ENCODE data around the gene FUT2.
"Not testable (repeated sequence)": the region's sequence is repeated elsewhere in the genome, so short reads cannot be mapped to it uniquely, and the experiment has no call there.

Gene FUT2

GRCh38 chr19:48695743-48696352 is at the start of gene FUT2:
TSS of gene FUT2 (plus strand) at chr19:48695971. CDS start at chr19:48702957, 6,986 bp downstream.
- DNase-seq, result no peak

- peak; percentile 84 for DNase-seq
Observed at GRCh38 chr19:48646001-48646721, 49.6 kb upstream of the FUT2 start, which contains the start of gene CA11. TSS of gene CA11 (minus strand) at chr19:48646187. CDS start at chr19:48645632, 555 bp downstream.

GRCh38 chr19:48646722-48647216 is 49.0 kb upstream of the FUT2 start:
- no peak for DNase-seq

- DNase-seq, result no peak
Observed at GRCh38 chr19:48648134-48648533, 47.6 kb upstream of the FUT2 start.

- DNase-seq, result no peak
Observed at GRCh38 chr19:48650974-48651682, 44.6 kb upstream of the FUT2 start.

- no peak for DNase-seq
Observed at GRCh38 chr19:48651683-48652048, 44.1 kb upstream of the FUT2 start.

- DNase-seq, result peak; percentile 50
Observed at GRCh38 chr19:48654299-48655059, 41.3 kb upstream of the FUT2 start.

- DNase-seq, result no peak
Observed at GRCh38 chr19:48656840-48657474, 38.8 kb upstream of the FUT2 start.

GRCh38 chr19:48657828-48658227 is 37.9 kb upstream of the FUT2 start:
- DNase-seq, result not testable (repeated sequence)

- DNase-seq, result no peak
Observed at GRCh38 chr19:48658483-48658882, 37.3 kb upstream of the FUT2 start.

- no peak for DNase-seq
Observed at GRCh38 chr19:48659768-48660167, 36.0 kb upstream of the FUT2 start.

GRCh38 chr19:48660852-48661710 is 34.7 kb upstream of the FUT2 start:
- peak; percentile 32 for DNase-seq

- no peak for DNase-seq
Observed at GRCh38 chr19:48661711-48662090, 34.1 kb upstream of the FUT2 start.

GRCh38 chr19:48663667-48664066 is 32.1 kb upstream of the FUT2 start:
- DNase-seq, result no peak

- no peak for DNase-seq
Observed at GRCh38 chr19:48664476-48664875, 31.3 kb upstream of the FUT2 start.

- DNase-seq, result no peak
Observed at GRCh38 chr19:48665786-48666185, 30.0 kb upstream of the FUT2 start.

GRCh38 chr19:48668332-48668731 is 27.4 kb upstream of the FUT2 start:
- no peak for DNase-seq

GRCh38 chr19:48668761-48669160 is 27.0 kb upstream of the FUT2 start:
- no peak for DNase-seq

GRCh38 chr19:48669903-48670668 is 25.7 kb upstream of the FUT2 start:
- DNase-seq, result no peak

- DNase-seq, result no peak
Observed at GRCh38 chr19:48670699-48671445, 24.9 kb upstream of the FUT2 start.

Measured in NCI-H345 (cell line).